Lung (tissue), 12 donors: ENCODE data around the gene TLE5. TPM values are rescaled to one million over a fixed set of nuclear protein-coding genes. Genes with fewer than 3 reads are reported as not detected.
"Not testable (repeated sequence)": the region's sequence is repeated elsewhere in the genome, so short reads cannot be mapped to it uniquely, and the experiment has no call there.

Experiments
- ATAC-seq: fragments of 200-7000 bp; cut with Tn5 transposase; one replicate; pipeline ENCODE4 v1.9.1; 2020; ENCODE audit warnings: moderate number of reproducible peaks; ENCODE audit not compliant: insufficient read depth, low FRiP score
- DNase-seq, 3 donors: peaks; one replicate each; pipeline ENCODE4 v3.0.0-alpha.2; 2013 to 2017
- H3K27ac ChIP-seq, 2 donors: one replicate each; pipeline ENCODE4 v1.5.1; 2013; ENCODE audit warnings: mild to moderate bottlenecking in 2 of 2, moderate library complexity in 2 of 2, control low read depth in 1 of 2, inconsistent platforms in 1 of 2, low read depth in 1 of 2, low read length in 1 of 2
- H3K27me3 ChIP-seq, 3 donors: one replicate each; pipeline ENCODE4 v1.5.1; 2013; ENCODE audit warnings: low read length in 2 of 3; ENCODE audit not compliant: control insufficient read depth in 3 of 3, insufficient read depth in 3 of 3
- H3K36me3 ChIP-seq, 4 donors: one replicate each; pipeline ENCODE4 v1.5.1; 2013; ENCODE audit warnings: low read length in 4 of 4, mild to moderate bottlenecking in 1 of 4, moderate library complexity in 1 of 4; ENCODE audit not compliant: control insufficient read depth in 4 of 4, insufficient read depth in 4 of 4
- H3K4me1 ChIP-seq, 5 donors: one replicate each; pipeline ENCODE4 v1.5.1; 2013; ENCODE audit warnings: low read length in 5 of 5, mild to moderate bottlenecking in 2 of 5, moderate library complexity in 1 of 5; ENCODE audit not compliant: control insufficient read depth in 5 of 5, insufficient read depth in 5 of 5
- H3K4me3 ChIP-seq: one replicate; pipeline ENCODE4 v1.5.1; 2013; ENCODE audit warnings: mild to moderate bottlenecking, control low read depth, moderate library complexity
- H3K9ac ChIP-seq, 2 donors: one replicate each; pipeline ENCODE4 v1.5.1; 2013; ENCODE audit warnings: low read length in 2 of 2, control low read depth in 1 of 2; ENCODE audit not compliant: insufficient read depth in 1 of 2
- H3K9me3 ChIP-seq, 4 donors: one replicate each; pipeline ENCODE4 v1.5.1; 2013; ENCODE audit warnings: low read length in 3 of 4, mild to moderate bottlenecking in 1 of 4, moderate library complexity in 1 of 4; ENCODE audit not compliant: control insufficient read depth in 4 of 4, insufficient read depth in 3 of 4
- CTCF ChIP-seq: IDR thresholded peaks from 2 replicates; pipeline ENCODE4 v1.5.1; 2012; ENCODE audit warnings: mild to moderate bottlenecking; ENCODE audit errors: control extremely low read depth, extremely low read depth
- WGBS, 2 donors: extraction: QIAGEN DNeasy Blood & Tissue Kit; methylation state at CpG; one replicate each; pipeline ENCODE4 v1.1.7; 2013; 5-methylcytosine and 5-hydroxymethylcytosine counted together
- polyA plus RNA-seq, 2 donors: library from polyadenylated mRNA; stranded (reverse); fragments of 200-250 nt; gene quantifications; one replicate each; pipeline ENCODE4 v1.2.1, GENCODE V29; 2013
- total RNA-seq, 2 donors: library from RNA; depleted of rRNA in 1 of 2; stranded (reverse); fragments of >200 nt in 1 of 2; gene quantifications; one replicate each; pipeline ENCODE4 v1.2.1, GENCODE V29; 2014 to 2021
- donor health status: control.
- donor health status: control.
- donor health status: Bipolar disorder and iron deficiency.
- donor health status: healthy.
- donor health status: DM: yes; HTN: yes; CAD: no.

Gene TLE5
- total and polyA plus RNA-seq, 4 donors: 179 to 797 (median 410) TPM

- Histone ChIP-seq H3K4me1 (peaks cover 0 to 27% (median 11%) of the 10 kb centered on the region in 5 donors), H3K27me3 (no peaks in the 10 kb centered on the region), H3K27ac (no peak overlapping the region), H3K9me3 (no peaks in the 10 kb centered on the region), H3K36me3 (peaks cover 9 to 50% (median 28%) of the 10 kb centered on the region in 4 donors), H3K9ac (no peak overlapping the region), H3K4me3 (no peak overlapping the region)
- TF ChIP-seq CTCF: no peak
- ATAC-seq: no peak
- 84 to 89% methylated on average over 21 of the region's 21 CpGs for WGBS, 2 donors
- DNase-seq: no peak
Measured at GRCh38 chr19:3053780-3054179, 8.5 kb downstream of the TLE5 start.

- no peak for DNase-seq
- H3K27me3 ChIP-seq: no peaks in the 10 kb centered on the region
- 72 to 77% methylated on average over 13 to 15 of the region's 15 CpGs for WGBS, 2 donors
- no peak for ATAC-seq
- TF ChIP-seq CTCF: no peak
- H3K9me3 ChIP-seq: no peaks in the 10 kb centered on the region
- no peak overlapping the region for H3K9ac ChIP-seq
- H3K36me3 ChIP-seq: peaks cover 9 to 45% (median 24%) of the 10 kb centered on the region in 4 donors
- no peak overlapping the region for H3K27ac ChIP-seq
- peaks cover 0 to 22% (median 10%) of the 10 kb centered on the region in 5 donors for H3K4me1 ChIP-seq
- no peak overlapping the region for H3K4me3 ChIP-seq
Measured at GRCh38 chr19:3053218-3053621, 9.1 kb downstream of the TLE5 start.

DNA sequence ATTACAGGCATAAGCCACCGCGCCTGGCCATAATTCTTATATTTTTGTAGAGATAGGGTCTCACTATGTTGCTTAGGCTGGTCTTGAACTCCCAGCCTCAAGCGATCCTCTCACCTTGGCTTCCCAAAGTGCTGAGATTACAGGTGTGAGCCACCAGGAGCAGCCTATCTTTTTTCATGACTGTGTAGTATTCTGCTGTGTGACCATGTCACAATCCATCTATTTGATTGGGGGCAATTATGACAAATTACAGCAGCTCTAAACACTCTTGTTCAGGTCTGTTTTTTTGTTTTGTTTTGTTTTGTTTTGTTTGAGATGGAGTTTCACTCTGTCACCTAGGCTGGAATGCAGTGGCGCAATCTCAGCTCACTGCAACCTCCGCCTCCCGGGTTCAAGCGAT is 12.3 kb downstream of the TLE5 start:
- H3K27ac ChIP-seq, H3K9me3 ChIP-seq, H3K4me3 ChIP-seq, H3K27me3 ChIP-seq, H3K9ac ChIP-seq, ATAC-seq, DNase-seq: not testable (repeated sequence)
- 94 to 95% methylated on average over 7 of the region's 7 CpGs for WGBS, 2 donors
- peaks cover 7 to 20% (median 9%) of the 10 kb centered on the region in 4 donors for H3K36me3 ChIP-seq
- peaks cover 0 to 15% (median 0%) of the 10 kb centered on the region in 5 donors for H3K4me1 ChIP-seq

DNA sequence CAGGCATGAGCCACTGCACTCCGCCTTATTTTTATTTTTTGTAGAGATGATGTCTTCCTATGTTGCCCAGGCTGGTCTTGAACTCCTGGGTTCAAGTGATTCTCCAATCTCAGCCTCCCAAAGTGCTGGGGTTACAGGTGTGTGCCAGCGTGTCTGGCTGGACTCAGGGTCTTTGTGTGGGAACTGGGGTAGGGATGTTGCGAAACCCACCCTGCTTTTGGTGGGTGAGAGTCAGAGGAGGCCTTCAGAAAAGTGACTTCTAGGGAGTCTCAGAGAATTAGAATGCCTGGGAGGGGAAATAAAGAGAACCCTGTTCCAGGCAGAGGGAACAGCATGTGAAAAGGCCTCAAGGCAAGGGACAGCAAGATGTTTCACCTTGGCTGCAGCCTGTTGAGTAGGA is 13.2 kb downstream of the TLE5 start:
- no peak for TF ChIP-seq CTCF
- peaks cover 0 to 10% (median 3%) of the 10 kb centered on the region in 4 donors for H3K36me3 ChIP-seq
- WGBS, 2 donors: 73 to 94% methylated on average over 3 of the region's 3 CpGs
- DNase-seq: no peak
- H3K27me3 ChIP-seq: no peaks in the 10 kb centered on the region
- no peak overlapping the region for H3K9ac ChIP-seq
- no peak overlapping the region for H3K27ac ChIP-seq
- no peak overlapping the region for H3K4me3 ChIP-seq
- no peak for ATAC-seq
- H3K4me1 ChIP-seq: peaks cover 0 to 15% (median 0%) of the 10 kb centered on the region in 5 donors
- H3K9me3 ChIP-seq: no peaks in the 10 kb centered on the region
